ENCODE measurements around the gene LDLRAD1. TPM values are rescaled to one million over a fixed set of nuclear protein-coding genes. Genes with fewer than 3 reads are reported as not detected.

LDLRAD1 gene
- total and polyA plus RNA-seq, 2 of the 13 experiments (the other 11 are each of a cell fraction or from before 2014, with no cell fraction given): 2.5 to 14.0 TPM

DNA sequence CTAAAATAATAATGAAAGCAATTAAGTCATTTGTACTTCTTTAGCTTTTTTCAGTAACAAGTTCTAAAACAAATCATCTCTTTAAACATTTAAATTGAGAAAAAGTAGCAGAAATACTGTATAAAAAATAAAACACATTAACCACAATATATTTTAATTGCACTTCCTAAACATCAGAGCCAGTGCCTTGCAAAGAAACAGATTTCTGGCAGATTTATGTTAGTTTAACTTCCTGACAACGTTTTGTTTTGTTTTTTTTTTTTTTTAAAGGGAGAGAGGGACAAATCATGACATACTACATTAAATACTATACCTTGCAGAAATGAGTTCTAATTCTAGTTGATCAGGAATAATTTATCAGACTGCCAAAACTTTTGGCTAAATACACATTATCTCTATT, 23.8 kb upstream of the LDLRAD1 start:
- no peaks in the 10 kb centered on the region for H3K27me3 ChIP-seq (ENCODE audit: control insufficient read depth in 1 of 2, insufficient read depth in 2 of 2, low read length in 2 of 2)
- in situ Hi-C loops (cut with HindIII; ENCODE audit: extremely low pct_ligation_motif_present, low pct_unique_long_range_greater_than_20kb): no loop called here
- H3K4me3 ChIP-seq (replicated peaks in 1 of 3; ENCODE audit: insufficient read depth in 1 of 3, low read depth in 2 of 3, low read length in 3 of 3): no peak overlapping the region
- no peak overlapping the region for H2AFZ ChIP-seq (ENCODE audit: low read length)
- BruUV-seq (replicated peaks): no TSS peak
- TF ChIP-seq CBX2 (IDR thresholded peaks at IDR 0.05; ENCODE audit: low read depth, low read length) (no peak), CBX2 (CRISPR knock-in tag; IDR thresholded peaks at IDR 0.05; ENCODE audit: low read depth) (no peak), ZNF30 (CRISPR knock-in tag; IDR thresholded peaks at IDR 0.05) (no peak), ZFP37 (CRISPR knock-in tag; IDR thresholded peaks at IDR 0.05; ENCODE audit: borderline replicate concordance) (no peak), ZNF274 (CRISPR knock-in tag; IDR thresholded peaks at IDR 0.05) (no peak), ATF7-NPFF (CRISPR knock-in tag; IDR thresholded peaks at IDR 0.05; ENCODE audit: low read depth) (no peak), ZNF550 (CRISPR knock-in tag; IDR thresholded peaks at IDR 0.05; ENCODE audit: borderline replicate concordance) (no peak), RFX5 (IDR thresholded peaks at IDR 0.05; ENCODE audit: low read depth, low read length) (no peak), NCOR1 (IDR thresholded peaks at IDR 0.05; ENCODE audit: borderline replicate concordance, low read length) (no peak), ZNF3 (CRISPR knock-in tag; IDR thresholded peaks at IDR 0.05) (no peak), SP140L (CRISPR knock-in tag; IDR thresholded peaks at IDR 0.05; ENCODE audit: borderline replicate concordance) (no peak)
- TF ChIP-seq, protein P1, sequence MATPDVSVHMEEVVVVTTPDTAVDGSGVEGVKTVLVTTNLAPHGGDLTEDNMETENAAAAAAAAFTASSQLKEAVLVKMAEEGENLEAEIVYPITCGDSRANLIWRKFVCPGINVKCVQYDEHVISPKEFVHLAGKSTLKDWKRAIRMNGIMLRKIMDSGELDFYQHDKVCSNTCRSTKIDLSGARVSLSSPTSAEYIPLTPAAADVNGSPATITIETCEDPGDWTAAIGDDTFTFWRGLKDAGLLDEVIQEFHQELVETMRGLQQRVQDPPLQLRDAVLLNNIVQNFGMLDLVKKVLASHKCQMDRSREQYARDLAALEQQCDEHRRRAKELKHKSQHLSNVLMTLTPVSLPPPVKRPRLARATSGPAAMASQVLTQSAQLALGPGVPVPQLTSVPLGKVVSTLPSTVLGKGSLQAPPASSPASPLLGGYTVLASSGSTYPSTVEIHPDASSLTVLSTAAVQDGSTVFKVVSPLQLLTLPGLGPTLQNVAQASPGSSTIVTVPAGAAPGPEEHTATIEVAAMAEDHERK (CRISPR knock-in tag; IDR thresholded peaks at IDR 0.05; ENCODE audit: low read depth): no peak
- TF ChIP-seq, protein P2, sequence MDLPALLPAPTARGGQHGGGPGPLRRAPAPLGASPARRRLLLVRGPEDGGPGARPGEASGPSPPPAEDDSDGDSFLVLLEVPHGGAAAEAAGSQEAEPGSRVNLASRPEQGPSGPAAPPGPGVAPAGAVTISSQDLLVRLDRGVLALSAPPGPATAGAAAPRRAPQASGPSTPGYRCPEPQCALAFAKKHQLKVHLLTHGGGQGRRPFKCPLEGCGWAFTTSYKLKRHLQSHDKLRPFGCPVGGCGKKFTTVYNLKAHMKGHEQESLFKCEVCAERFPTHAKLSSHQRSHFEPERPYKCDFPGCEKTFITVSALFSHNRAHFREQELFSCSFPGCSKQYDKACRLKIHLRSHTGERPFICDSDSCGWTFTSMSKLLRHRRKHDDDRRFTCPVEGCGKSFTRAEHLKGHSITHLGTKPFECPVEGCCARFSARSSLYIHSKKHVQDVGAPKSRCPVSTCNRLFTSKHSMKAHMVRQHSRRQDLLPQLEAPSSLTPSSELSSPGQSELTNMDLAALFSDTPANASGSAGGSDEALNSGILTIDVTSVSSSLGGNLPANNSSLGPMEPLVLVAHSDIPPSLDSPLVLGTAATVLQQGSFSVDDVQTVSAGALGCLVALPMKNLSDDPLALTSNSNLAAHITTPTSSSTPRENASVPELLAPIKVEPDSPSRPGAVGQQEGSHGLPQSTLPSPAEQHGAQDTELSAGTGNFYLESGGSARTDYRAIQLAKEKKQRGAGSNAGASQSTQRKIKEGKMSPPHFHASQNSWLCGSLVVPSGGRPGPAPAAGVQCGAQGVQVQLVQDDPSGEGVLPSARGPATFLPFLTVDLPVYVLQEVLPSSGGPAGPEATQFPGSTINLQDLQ (CRISPR knock-in tag; IDR thresholded peaks at IDR 0.05): no peak
- TF ChIP-seq, protein P3, sequence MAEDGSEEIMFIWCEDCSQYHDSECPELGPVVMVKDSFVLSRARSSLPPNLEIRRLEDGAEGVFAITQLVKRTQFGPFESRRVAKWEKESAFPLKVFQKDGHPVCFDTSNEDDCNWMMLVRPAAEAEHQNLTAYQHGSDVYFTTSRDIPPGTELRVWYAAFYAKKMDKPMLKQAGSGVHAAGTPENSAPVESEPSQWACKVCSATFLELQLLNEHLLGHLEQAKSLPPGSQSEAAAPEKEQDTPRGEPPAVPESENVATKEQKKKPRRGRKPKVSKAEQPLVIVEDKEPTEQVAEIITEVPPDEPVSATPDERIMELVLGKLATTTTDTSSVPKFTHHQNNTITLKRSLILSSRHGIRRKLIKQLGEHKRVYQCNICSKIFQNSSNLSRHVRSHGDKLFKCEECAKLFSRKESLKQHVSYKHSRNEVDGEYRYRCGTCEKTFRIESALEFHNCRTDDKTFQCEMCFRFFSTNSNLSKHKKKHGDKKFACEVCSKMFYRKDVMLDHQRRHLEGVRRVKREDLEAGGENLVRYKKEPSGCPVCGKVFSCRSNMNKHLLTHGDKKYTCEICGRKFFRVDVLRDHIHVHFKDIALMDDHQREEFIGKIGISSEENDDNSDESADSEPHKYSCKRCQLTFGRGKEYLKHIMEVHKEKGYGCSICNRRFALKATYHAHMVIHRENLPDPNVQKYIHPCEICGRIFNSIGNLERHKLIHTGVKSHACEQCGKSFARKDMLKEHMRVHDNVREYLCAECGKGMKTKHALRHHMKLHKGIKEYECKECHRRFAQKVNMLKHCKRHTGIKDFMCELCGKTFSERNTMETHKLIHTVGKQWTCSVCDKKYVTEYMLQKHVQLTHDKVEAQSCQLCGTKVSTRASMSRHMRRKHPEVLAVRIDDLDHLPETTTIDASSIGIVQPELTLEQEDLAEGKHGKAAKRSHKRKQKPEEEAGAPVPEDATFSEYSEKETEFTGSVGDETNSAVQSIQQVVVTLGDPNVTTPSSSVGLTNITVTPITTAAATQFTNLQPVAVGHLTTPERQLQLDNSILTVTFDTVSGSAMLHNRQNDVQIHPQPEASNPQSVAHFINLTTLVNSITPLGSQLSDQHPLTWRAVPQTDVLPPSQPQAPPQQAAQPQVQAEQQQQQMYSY (CRISPR knock-in tag; IDR thresholded peaks at IDR 0.05): no peak
- intact Hi-C loops (cut with micrococcal nuclease; ENCODE audit: unreplicated experiment): no loop called here
- no peak for FAIRE-seq
- H3K27ac ChIP-seq (ENCODE audit: extremely low read length, insufficient read depth, low read length): no peak overlapping the region
- no peak for ATAC-seq
- H3K4me2 ChIP-seq (ENCODE audit: low read depth, low read length): no peak overlapping the region
- no peaks in the 10 kb centered on the region for H3K9me3 ChIP-seq (ENCODE audit: low read length)
- no peak overlapping the region for H3K9ac ChIP-seq (ENCODE audit: insufficient read depth, low read depth, low read length)
- peaks cover 4% of the 10 kb centered on the region; the same call in 1 of the 2 replicates for H3K4me1 ChIP-seq (ENCODE audit: insufficient read depth, low read length)
- ChIA-PET POLR2A (interaction anchor here (1.6 kb wide), 1 partner anchor 10 kb away, joined by 5 read pairs; the partner anchor contains the start of gene TMEM59), CTCF (ENCODE audit: low intra/inter-chr PET ratio, low total read pairs) (no interaction called here)
- peaks cover 16% of the 10 kb centered on the region for H3K79me2 ChIP-seq (ENCODE audit: insufficient read depth, low read length)
- DNase-seq (ENCODE audit: low spot score): no peak
- H4K20me1 ChIP-seq (ENCODE audit: insufficient read depth, low read length): no peaks in the 10 kb centered on the region
- peaks cover 6 to 51% of the 10 kb centered on the region in 2 experiments for H3K36me3 ChIP-seq (replicated peaks in 1 of 2; ENCODE audit: control insufficient read depth in 1 of 2, insufficient read depth in 2 of 2, low read length in 2 of 2)
- 47% methylated on average over 1 of the region's 1 CpG for WGBS (ENCODE audit: low lambda C conversion rate)

Measured in HepG2 (cell line).